NB4 (cell line): ENCODE measurements around the gene CHD9NB.

Source experiments
- DNase-seq: peaks from one replicate; pipeline ENCODE4 v3.0.0; 2010; ENCODE audit warnings: low read depth
- H3K4me3 ChIP-seq: one replicate; pipeline ENCODE4 v1.5.1; 2011; ENCODE audit warnings: mild to moderate bottlenecking, low read depth, low read length, moderate library complexity
- MYC ChIP-seq: IDR thresholded peaks from 2 replicates; pipeline ENCODE4 v1.6.1; 2011; ENCODE audit warnings: low read depth, low read length
- POLR2A ChIP-seq: IDR thresholded peaks from 2 replicates; pipeline ENCODE4 v1.6.1; 2011; ENCODE audit warnings: mild to moderate bottlenecking; ENCODE audit not compliant: insufficient read length; ENCODE audit errors: extremely low read depth
- TF ChIP-seq, protein P1 (sequence below): IDR thresholded peaks from one replicate; pipeline ENCODE4 v1.5.1; 2012; ENCODE audit warnings: low read depth, low read length
- TF ChIP-seq, protein P2 (sequence below): IDR thresholded peaks from 2 replicates; pipeline ENCODE4 v1.6.1; 2011; ENCODE audit warnings: low read depth, low read length

CHD9NB gene

DNA sequence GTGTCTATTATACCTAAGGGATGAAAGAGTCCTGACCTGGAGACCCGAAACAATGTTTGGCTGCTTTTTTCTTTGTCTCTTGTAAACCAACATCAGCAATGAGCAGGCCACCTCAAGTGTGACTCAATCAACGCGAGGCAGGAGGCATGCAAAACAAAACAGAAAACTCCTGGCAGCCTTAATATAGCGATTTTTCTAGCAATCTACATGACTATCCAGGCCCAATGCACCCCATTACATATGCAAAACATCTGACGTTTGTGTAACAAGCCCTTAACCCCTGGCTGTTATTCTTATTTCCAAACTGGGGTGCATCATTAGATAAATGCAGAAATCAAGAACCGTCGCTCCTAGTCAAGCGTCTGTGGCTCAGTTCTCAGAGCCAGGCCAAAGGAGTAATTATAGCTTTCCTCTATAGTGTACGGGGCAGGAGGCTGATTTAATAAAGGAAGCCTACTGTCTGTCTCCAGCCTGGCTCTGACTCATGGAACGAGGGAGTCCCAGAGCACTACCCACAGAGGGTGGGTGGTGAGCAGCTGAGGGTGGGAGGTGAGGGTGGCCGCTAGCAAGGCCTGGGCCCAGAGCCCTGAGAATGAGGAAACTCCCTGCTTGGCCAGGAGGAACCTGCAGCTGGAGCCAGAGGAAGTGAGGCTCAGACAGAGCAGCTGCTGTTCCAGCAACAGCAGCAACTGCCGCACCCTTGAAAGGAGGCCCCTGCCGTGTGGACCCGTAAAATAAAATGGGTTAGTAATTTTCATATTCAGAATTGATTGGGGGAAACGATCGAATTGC is 46.0 kb upstream of the CHD9NB start:
- TF ChIP-seq, protein P1, sequence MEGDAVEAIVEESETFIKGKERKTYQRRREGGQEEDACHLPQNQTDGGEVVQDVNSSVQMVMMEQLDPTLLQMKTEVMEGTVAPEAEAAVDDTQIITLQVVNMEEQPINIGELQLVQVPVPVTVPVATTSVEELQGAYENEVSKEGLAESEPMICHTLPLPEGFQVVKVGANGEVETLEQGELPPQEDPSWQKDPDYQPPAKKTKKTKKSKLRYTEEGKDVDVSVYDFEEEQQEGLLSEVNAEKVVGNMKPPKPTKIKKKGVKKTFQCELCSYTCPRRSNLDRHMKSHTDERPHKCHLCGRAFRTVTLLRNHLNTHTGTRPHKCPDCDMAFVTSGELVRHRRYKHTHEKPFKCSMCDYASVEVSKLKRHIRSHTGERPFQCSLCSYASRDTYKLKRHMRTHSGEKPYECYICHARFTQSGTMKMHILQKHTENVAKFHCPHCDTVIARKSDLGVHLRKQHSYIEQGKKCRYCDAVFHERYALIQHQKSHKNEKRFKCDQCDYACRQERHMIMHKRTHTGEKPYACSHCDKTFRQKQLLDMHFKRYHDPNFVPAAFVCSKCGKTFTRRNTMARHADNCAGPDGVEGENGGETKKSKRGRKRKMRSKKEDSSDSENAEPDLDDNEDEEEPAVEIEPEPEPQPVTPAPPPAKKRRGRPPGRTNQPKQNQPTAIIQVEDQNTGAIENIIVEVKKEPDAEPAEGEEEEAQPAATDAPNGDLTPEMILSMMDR = no peak
- TF ChIP-seq POLR2A (no peak), MYC (peak; percentile 80)
- TF ChIP-seq, protein P2, sequence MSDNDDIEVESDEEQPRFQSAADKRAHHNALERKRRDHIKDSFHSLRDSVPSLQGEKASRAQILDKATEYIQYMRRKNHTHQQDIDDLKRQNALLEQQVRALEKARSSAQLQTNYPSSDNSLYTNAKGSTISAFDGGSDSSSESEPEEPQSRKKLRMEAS = peak; percentile 72
- DNase-seq = peak; percentile 99
- peak overlapping the region; percentile 64 for H3K4me3 ChIP-seq

DNA sequence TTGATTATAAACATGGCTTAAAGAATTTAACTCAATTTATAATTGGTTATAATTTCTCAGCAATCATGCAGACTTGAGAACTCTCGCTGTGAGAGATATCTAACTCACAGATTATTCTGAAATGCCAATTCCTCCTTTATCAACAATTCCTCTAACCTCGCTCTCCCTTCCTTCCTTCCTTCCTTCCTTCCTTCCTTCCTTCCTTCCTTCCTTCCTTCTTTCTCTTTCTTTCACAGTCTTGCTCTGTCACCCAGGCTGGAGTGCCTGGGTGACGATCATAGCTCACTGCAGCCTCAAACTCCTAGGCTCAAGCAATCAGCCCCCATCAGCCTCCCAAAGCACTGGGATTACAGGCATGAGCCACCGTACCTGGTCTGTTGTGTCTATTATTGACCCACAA is 44.5 kb upstream of the CHD9NB start:
- DNase-seq = no peak
- no peak for TF ChIP-seq MYC
- no peak for TF ChIP-seq POLR2A
- TF ChIP-seq, protein P1 = no peak
- TF ChIP-seq, protein P2 = no peak
- H3K4me3 ChIP-seq = no peak overlapping the region

DNA sequence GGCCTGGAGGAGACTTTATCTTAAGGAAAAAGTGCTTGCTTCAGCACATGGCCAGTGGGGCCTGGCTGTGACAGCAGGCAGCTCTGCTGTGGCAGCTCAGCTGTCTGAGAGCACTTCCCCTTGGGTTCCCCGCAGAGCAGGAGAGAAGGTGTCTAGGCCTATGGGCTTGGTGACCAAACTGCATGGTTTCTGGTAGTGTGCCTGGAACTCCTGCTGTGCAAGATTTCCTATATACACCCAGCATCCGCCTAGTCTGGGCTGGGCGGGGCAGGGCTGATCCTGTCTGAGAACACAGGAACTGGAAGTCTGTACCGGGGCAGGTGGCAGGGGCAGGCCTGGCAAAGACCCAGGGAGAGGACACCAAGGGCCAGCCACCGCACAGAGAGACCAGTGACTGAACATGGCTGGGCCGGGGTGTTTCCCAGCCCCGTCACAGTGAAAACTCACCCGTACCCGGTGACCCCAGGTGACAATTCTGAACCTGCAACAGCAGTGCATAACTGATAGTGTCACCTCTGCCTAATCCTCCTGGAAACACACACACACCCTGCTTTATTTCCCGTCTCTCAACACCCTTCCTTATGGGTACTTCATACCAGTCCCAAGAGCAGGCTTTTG is 41.4 kb upstream of the CHD9NB start:
- H3K4me3 ChIP-seq = no peak overlapping the region
- peak; percentile 97 for DNase-seq
- TF ChIP-seq, protein P2 = peak; percentile 87
- TF ChIP-seq, protein P1 = no peak
- peak; percentile 94 for TF ChIP-seq MYC

DNA sequence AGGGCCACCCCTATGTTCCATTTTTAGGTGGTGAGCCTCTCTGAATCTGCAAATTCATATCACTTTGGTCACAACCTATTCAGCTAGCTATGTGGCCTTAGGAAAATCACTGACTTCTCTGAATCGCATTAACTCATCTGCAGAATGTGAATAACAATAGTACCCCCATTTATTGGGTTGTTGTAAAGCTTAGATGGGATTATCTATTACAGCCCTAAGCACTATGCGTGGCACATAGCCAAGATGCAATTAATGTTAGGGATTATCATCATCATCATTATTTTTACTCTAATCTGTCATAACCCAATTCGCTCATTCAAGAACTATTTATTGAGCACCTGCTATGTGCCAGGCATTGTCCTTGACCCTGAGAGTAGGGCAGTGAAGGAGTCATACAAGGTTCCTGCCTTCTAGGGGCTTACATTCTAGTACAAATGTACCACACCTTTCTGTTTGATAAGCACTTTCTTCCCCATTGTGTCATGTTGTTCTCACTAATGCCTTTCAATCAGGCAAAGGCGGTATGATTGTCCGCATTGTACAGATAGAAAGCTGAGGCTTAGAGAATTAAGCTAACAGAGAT is 40.6 kb upstream of the CHD9NB start:
- TF ChIP-seq, protein P1 = no peak
- TF ChIP-seq MYC = no peak
- no peak for TF ChIP-seq POLR2A
- TF ChIP-seq, protein P2 = no peak
- no peak for DNase-seq
- no peak overlapping the region for H3K4me3 ChIP-seq

DNA sequence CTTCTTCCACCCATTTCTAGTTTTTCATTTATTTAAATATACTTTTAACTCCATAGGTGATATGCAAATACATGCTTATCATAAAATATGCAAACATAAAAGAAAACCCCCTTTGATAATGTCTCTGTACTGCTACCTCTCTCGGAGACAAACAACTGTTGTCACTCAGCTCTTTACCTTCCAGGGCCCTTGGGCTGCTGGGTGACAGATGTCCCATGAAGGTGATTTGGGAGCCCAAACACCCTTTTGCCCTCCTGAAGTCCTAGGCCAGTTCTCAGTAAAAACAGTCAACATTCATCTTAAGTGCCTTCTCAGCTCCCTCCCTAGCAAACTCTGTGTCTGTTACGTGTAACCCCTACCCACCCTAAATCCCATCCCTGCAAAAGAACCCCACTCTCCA is 39.6 kb upstream of the CHD9NB start:
- DNase-seq = no peak
- TF ChIP-seq MYC = no peak
- TF ChIP-seq, protein P1 = no peak
- no peak for TF ChIP-seq POLR2A
- TF ChIP-seq, protein P2 = no peak
- H3K4me3 ChIP-seq = no peak overlapping the region
